ENCODE results near the gene DDA1.
A peak's percentile ranks its signal among the peaks of the same experiment; 100 is the strongest.

Gene DDA1

GRCh38 chr19:17328517-17329365 is 19.4 kb downstream of the DDA1 start:
- FAIRE-seq = no peak
- DNase-seq (ENCODE audit: low spot score) = no peak

GRCh38 chr19:17329366-17330261 is 20.3 kb downstream of the DDA1 start:
- FAIRE-seq (no peak), DNase-seq (ENCODE audit: low spot score) (no peak)

GRCh38 chr19:17330262-17331044 is 21.1 kb downstream of the DDA1 start:
- FAIRE-seq (no peak), DNase-seq (ENCODE audit: low spot score) (no peak)

GRCh38 chr19:17331045-17331558 is 21.7 kb downstream of the DDA1 start:
- FAIRE-seq (no peak), DNase-seq (ENCODE audit: low spot score) (no peak)

- no peak for FAIRE-seq
- DNase-seq (ENCODE audit: low spot score) = no peak
Observed at GRCh38 chr19:17332360-17332676, 23.0 kb downstream of the DDA1 start.

- DNase-seq (ENCODE audit: low spot score) = peak; percentile 18
- FAIRE-seq = no peak
Observed at GRCh38 chr19:17332677-17333581, 23.6 kb downstream of the DDA1 start.

GRCh38 chr19:17333611-17334413 is 24.4 kb downstream of the DDA1 start:
- FAIRE-seq (peak; percentile 77), DNase-seq (ENCODE audit: low spot score) (peak; percentile 77)

GRCh38 chr19:17334414-17335409 is 25.3 kb downstream of the DDA1 start, which contains the start of gene ANO8:
ANO8 (minus strand) TSS chr19:17334855; CDS start chr19:17334670, 185 bp downstream.
- FAIRE-seq (peak; percentile 65), DNase-seq (ENCODE audit: low spot score) (peak; percentile 87)

GRCh38 chr19:17335575-17335974 is 26.2 kb downstream of the DDA1 start:
- DNase-seq (ENCODE audit: low spot score) = no peak
- no peak for FAIRE-seq

GRCh38 chr19:17336872-17337674 is 27.7 kb downstream of the DDA1 start, which contains the start of gene GTPBP3:
GTPBP3 (plus strand) TSS chr19:17337553; CDS start chr19:17337612, 59 bp downstream.
- FAIRE-seq = peak; percentile 90

GRCh38 chr19:17337675-17338432 is 28.5 kb downstream of the DDA1 start:
- FAIRE-seq = no peak
- no peak for DNase-seq (ENCODE audit: low spot score)

More at GRCh38 chr19:17336872-17337674, 27.7 kb downstream of the DDA1 start, which contains the start of gene GTPBP3:
- DNase-seq (ENCODE audit: low spot score) = peak; percentile 97

GRCh38 chr19:17338433-17339078 is 29.2 kb downstream of the DDA1 start:
- DNase-seq (ENCODE audit: low spot score) (no peak), FAIRE-seq (no peak)

GRCh38 chr19:17339088-17339741 is 29.9 kb downstream of the DDA1 start:
- DNase-seq (ENCODE audit: low spot score) = no peak
- no peak for FAIRE-seq

GRCh38 chr19:17340302-17340870 is 31.0 kb downstream of the DDA1 start:
- no peak for DNase-seq (ENCODE audit: low spot score)
- FAIRE-seq = no peak

GRCh38 chr19:17340871-17341357 is 31.6 kb downstream of the DDA1 start:
- no peak for FAIRE-seq
- DNase-seq (ENCODE audit: low spot score) = no peak

Data from RCC 7860 (cell line).